Mesenchymal stem cell (in vitro differentiated cells and primary cell): Measurements from ENCODE around the gene PARD3B.

ENCODE experiments used
- DNase-seq: peaks from one replicate; pipeline ENCODE4 v3.0.0-alpha.2; 2013
- H2AFZ ChIP-seq: one replicate; pipeline ENCODE4 v1.6.1; 2013; ENCODE audit warnings: low read depth, mild to moderate bottlenecking, control low read depth, inconsistent platforms, low read length, moderate library complexity
- H2AK5ac ChIP-seq: 2 replicates; pipeline ENCODE4 v1.6.1; 2013; ENCODE audit warnings: low read length, moderate library complexity, mild to moderate bottlenecking, inconsistent platforms; ENCODE audit not compliant: severe bottlenecking
- H2BK120ac ChIP-seq: one replicate; pipeline ENCODE4 v1.6.1; 2013; ENCODE audit warnings: low read depth, mild to moderate bottlenecking, inconsistent platforms, low read length, moderate library complexity
- H2BK12ac ChIP-seq, 2 experiments: one replicate each; pipeline ENCODE4 v1.6.1; 2013; ENCODE audit warnings: inconsistent platforms in 2 of 2, low read length in 2 of 2, mild to moderate bottlenecking in 2 of 2, moderate library complexity in 2 of 2, control low read depth in 1 of 2
- H2BK15ac ChIP-seq: one replicate; pipeline ENCODE4 v1.6.1; 2013; ENCODE audit warnings: mild to moderate bottlenecking, low read depth, inconsistent platforms; ENCODE audit not compliant: poor library complexity, severe bottlenecking
- H2BK5ac ChIP-seq: 2 replicates; pipeline ENCODE4 v1.6.1; 2013; ENCODE audit warnings: low read depth, mild to moderate bottlenecking, low read length, control low read depth, inconsistent platforms; ENCODE audit not compliant: poor library complexity, severe bottlenecking
- H3K14ac ChIP-seq, 2 experiments: one replicate each; pipeline ENCODE4 v1.6.1; 2013; ENCODE audit warnings: inconsistent platforms in 2 of 2, low read length in 2 of 2, control low read depth in 1 of 2, mild to moderate bottlenecking in 1 of 2, moderate library complexity in 1 of 2
- H3K18ac ChIP-seq, 2 experiments: one replicate each; pipeline ENCODE4 v1.6.1; 2013; ENCODE audit warnings: inconsistent platforms in 2 of 2, low read length in 2 of 2, control low read depth in 1 of 2, low read depth in 1 of 2, mild to moderate bottlenecking in 1 of 2
- H3K23ac ChIP-seq, 2 experiments: one replicate each; pipeline ENCODE4 v1.6.1; 2013; ENCODE audit warnings: inconsistent platforms in 2 of 2, low read length in 2 of 2, mild to moderate bottlenecking in 2 of 2, moderate library complexity in 2 of 2, control low read depth in 1 of 2
- H3K27ac ChIP-seq: 2 replicates; pipeline ENCODE4 v1.5.1; 2013; ENCODE audit warnings: mild to moderate bottlenecking, moderate library complexity, low read length, control low read depth, inconsistent platforms; ENCODE audit not compliant: poor library complexity, severe bottlenecking
- H3K27me3 ChIP-seq, 2 experiments: 2 replicates each; pipeline versions ENCODE4 v1.6.1 to v1.7.0; 2013; ENCODE audit warnings: low read length in 2 of 2, mild to moderate bottlenecking in 2 of 2, moderate library complexity in 2 of 2, control low read depth in 1 of 2, inconsistent platforms in 1 of 2; ENCODE audit not compliant: control insufficient read depth in 1 of 2, insufficient read depth in 1 of 2
- H3K36me3 ChIP-seq, 2 experiments: 2 replicates each; pipeline versions ENCODE4 v1.6.1 to v1.7.0; 2013; ENCODE audit warnings: low read length in 2 of 2, control low read depth in 1 of 2, inconsistent platforms in 1 of 2, low read depth in 1 of 2, mild to moderate bottlenecking in 1 of 2; ENCODE audit not compliant: insufficient read depth in 2 of 2, control insufficient read depth in 1 of 2
- H3K4ac ChIP-seq, 2 experiments: one replicate each; pipeline ENCODE4 v1.6.1; 2013; ENCODE audit warnings: inconsistent platforms in 2 of 2, low read length in 2 of 2, mild to moderate bottlenecking in 2 of 2, moderate library complexity in 2 of 2, control low read depth in 1 of 2, low read depth in 1 of 2
- H3K4me1 ChIP-seq: 2 replicates; pipeline ENCODE4 v1.6.1; 2013; ENCODE audit warnings: low read depth, low read length, control low read depth; ENCODE audit not compliant: control insufficient read depth, insufficient read depth
- H3K4me2 ChIP-seq: 2 replicates; pipeline ENCODE4 v1.6.1; 2013; ENCODE audit warnings: low read length, mild to moderate bottlenecking, inconsistent platforms; ENCODE audit not compliant: poor library complexity, severe bottlenecking
- H3K4me3 ChIP-seq, 2 experiments: 2 replicates each; pipeline versions ENCODE4 v1.5.1 to v1.7.0; 2013; ENCODE audit warnings: low read length in 2 of 2, mild to moderate bottlenecking in 2 of 2, control low read depth in 1 of 2, low read depth in 1 of 2; ENCODE audit not compliant: insufficient read depth in 1 of 2
- H3K79me1 ChIP-seq: replicated peaks from 2 replicates; pipeline ENCODE4 v1.6.1; 2013; ENCODE audit warnings: mild to moderate bottlenecking, control low read depth, low read length, inconsistent platforms; ENCODE audit not compliant: poor library complexity, severe bottlenecking
- H3K9ac ChIP-seq: 2 replicates; pipeline ENCODE4 v1.7.0; 2013; ENCODE audit warnings: mild to moderate bottlenecking, low read length, moderate library complexity
- H3K9me3 ChIP-seq: 2 replicates; pipeline ENCODE4 v1.7.0; 2013; ENCODE audit warnings: mild to moderate bottlenecking, low read length; ENCODE audit not compliant: control insufficient read depth
- H4K8ac ChIP-seq: one replicate; pipeline ENCODE4 v1.6.1; 2013; ENCODE audit warnings: inconsistent platforms, mild to moderate bottlenecking, low read length, moderate library complexity
- H4K91ac ChIP-seq: one replicate; pipeline ENCODE4 v1.6.1; 2013; ENCODE audit warnings: mild to moderate bottlenecking, low read length, inconsistent platforms
- WGBS: methylation state at CpG from one replicate; pipeline ENCODE4 v1.1.7; 2013; ENCODE audit warnings: mixed read lengths; 5-methylcytosine and 5-hydroxymethylcytosine counted together

PARD3B gene

GRCh38 chr2:205643391-205643885 lies 1098.2 kb downstream of the PARD3B start:
- WGBS = 82% methylated on average over 10 of the region's 10 CpGs
- no peak overlapping the region for H2AFZ ChIP-seq
- no peak overlapping the region for H2BK12ac ChIP-seq
- DNase-seq = no peak
- H3K36me3 ChIP-seq = no peaks in the 10 kb centered on the region
- no peak overlapping the region for H4K91ac ChIP-seq
- no peaks in the 10 kb centered on the region for H3K27me3 ChIP-seq
- no peak overlapping the region for H3K14ac ChIP-seq
- no peak overlapping the region for H2BK5ac ChIP-seq
- H2BK120ac ChIP-seq = no peak overlapping the region
- H2BK15ac ChIP-seq = peak overlapping the region; percentile 4
- no peaks in the 10 kb centered on the region for H3K79me1 ChIP-seq
- no peak overlapping the region for H4K8ac ChIP-seq
- H3K23ac ChIP-seq = no peak overlapping the region
- no peaks in the 10 kb centered on the region for H3K4me1 ChIP-seq
- no peak overlapping the region for H2AK5ac ChIP-seq
- H3K4me2 ChIP-seq = no peak overlapping the region
- H3K9me3 ChIP-seq = no peaks in the 10 kb centered on the region
- no peak overlapping the region for H3K4me3 ChIP-seq
- no peak overlapping the region for H3K18ac ChIP-seq
- H3K9ac ChIP-seq = no peak overlapping the region
- no peak overlapping the region for H3K4ac ChIP-seq
- H3K27ac ChIP-seq = no peak overlapping the region

GRCh38 chr2:205644018-205644417 lies 1098.7 kb downstream of the PARD3B start:
- DNase-seq = no peak

GRCh38 chr2:205646680-205647079 lies 1101.4 kb downstream of the PARD3B start:
- H3K14ac ChIP-seq = no peak overlapping the region
- no peak overlapping the region for H3K23ac ChIP-seq
- H3K79me1 ChIP-seq = no peaks in the 10 kb centered on the region
- H3K4ac ChIP-seq = no peak overlapping the region
- no peak overlapping the region for H2AK5ac ChIP-seq
- DNase-seq = no peak
- H3K4me2 ChIP-seq = no peak overlapping the region
- H3K27me3 ChIP-seq = no peaks in the 10 kb centered on the region
- H3K4me1 ChIP-seq = peaks cover 4% of the 10 kb centered on the region
- no peak overlapping the region for H3K18ac ChIP-seq
- H3K4me3 ChIP-seq = no peak overlapping the region
- no peaks in the 10 kb centered on the region for H3K36me3 ChIP-seq
- H2BK15ac ChIP-seq = no peak overlapping the region
- WGBS = 94% methylated on average over 8 of the region's 8 CpGs
- H4K91ac ChIP-seq = no peak overlapping the region
- H3K9me3 ChIP-seq = no peaks in the 10 kb centered on the region
- no peak overlapping the region for H3K9ac ChIP-seq
- no peak overlapping the region for H3K27ac ChIP-seq
- no peak overlapping the region for H4K8ac ChIP-seq
- H2BK12ac ChIP-seq = no peak overlapping the region
- no peak overlapping the region for H2BK5ac ChIP-seq
- no peak overlapping the region for H2BK120ac ChIP-seq
- no peak overlapping the region for H2AFZ ChIP-seq

More at GRCh38 chr2:205644018-205644417, 1098.7 kb downstream of the PARD3B start:
- H4K91ac ChIP-seq = no peak overlapping the region
- H3K18ac ChIP-seq = no peak overlapping the region
- H2AFZ ChIP-seq = no peak overlapping the region
- H2AK5ac ChIP-seq = no peak overlapping the region
- no peaks in the 10 kb centered on the region for H3K36me3 ChIP-seq
- no peak overlapping the region for H3K14ac ChIP-seq
- H3K79me1 ChIP-seq = no peaks in the 10 kb centered on the region
- H3K4ac ChIP-seq = no peak overlapping the region
- no peaks in the 10 kb centered on the region for H3K4me1 ChIP-seq
- H2BK5ac ChIP-seq = no peak overlapping the region
- no peak overlapping the region for H2BK120ac ChIP-seq
- H4K8ac ChIP-seq = no peak overlapping the region
- H2BK12ac ChIP-seq = no peak overlapping the region
- no peak overlapping the region for H3K4me2 ChIP-seq
- H3K4me3 ChIP-seq = no peak overlapping the region
- no peak overlapping the region for H2BK15ac ChIP-seq
- no peak overlapping the region for H3K9ac ChIP-seq
- no peak overlapping the region for H3K27ac ChIP-seq
- no peaks in the 10 kb centered on the region for H3K27me3 ChIP-seq
- H3K9me3 ChIP-seq = no peaks in the 10 kb centered on the region
- no peak overlapping the region for H3K23ac ChIP-seq
- 94% methylated on average over 5 of the region's 5 CpGs for WGBS

GRCh38 chr2:205650450-205650849 lies 1105.2 kb downstream of the PARD3B start:
- H2AK5ac ChIP-seq = no peak overlapping the region
- H4K8ac ChIP-seq = peak overlapping the region; percentile 73
- H3K27ac ChIP-seq = no peak overlapping the region
- H3K27me3 ChIP-seq = no peaks in the 10 kb centered on the region
- H3K4me2 ChIP-seq = no peak overlapping the region
- H3K79me1 ChIP-seq = no peaks in the 10 kb centered on the region
- H3K36me3 ChIP-seq = no peaks in the 10 kb centered on the region
- H2BK15ac ChIP-seq = peak overlapping the region; percentile 80
- no peak overlapping the region for H2BK120ac ChIP-seq
- H2BK5ac ChIP-seq = no peak overlapping the region
- H2AFZ ChIP-seq = peak overlapping the region; percentile 24
- H4K91ac ChIP-seq = no peak overlapping the region
- DNase-seq = peak; percentile 72
- H2BK12ac ChIP-seq = peak overlapping the region in 1 of 2 experiments; percentile 59
- H3K9ac ChIP-seq = peak overlapping the region; percentile 66
- H3K18ac ChIP-seq = peak overlapping the region; percentile 6 to 59
- H3K23ac ChIP-seq = no peak overlapping the region
- no peak overlapping the region for H3K4me3 ChIP-seq
- H3K9me3 ChIP-seq = no peaks in the 10 kb centered on the region
- peak overlapping the region in 1 of 2 experiments; percentile 40 for H3K4ac ChIP-seq
- WGBS = 26% methylated on average over 4 of the region's 4 CpGs
- H3K14ac ChIP-seq = peak overlapping the region in 1 of 2 experiments; percentile 55
- H3K4me1 ChIP-seq = peaks cover 4% of the 10 kb centered on the region
